CD14-positive monocyte (primary cell): ENCODE measurements around the gene CREB5. TPM values are rescaled to one million over a fixed set of nuclear protein-coding genes. Genes with fewer than 3 reads are reported as not detected.

Experiments
- DNase-seq, 3 donors: peaks; one replicate each; pipeline ENCODE4 v3.0.0-alpha.2; 2011 to 2022
- H2AFZ ChIP-seq: 2 replicates; pipeline ENCODE4 v1.6.0; 2012; ENCODE audit warnings: mild to moderate bottlenecking, low read depth, low read length, inconsistent platforms; ENCODE audit not compliant: insufficient read depth, poor library complexity, severe bottlenecking
- H3K27ac ChIP-seq, 2 donors: 1 replicate in 1 of 2; 2 replicates in 1 of 2; pipeline ENCODE4 v1.5.1; 2012 to 2013; ENCODE audit warnings: low read length in 2 of 2, control low read depth in 1 of 2, inconsistent platforms in 1 of 2, low read depth in 1 of 2, mild to moderate bottlenecking in 1 of 2
- H3K27me3 ChIP-seq, 2 donors: one replicate each; pipeline versions ENCODE4 v1.6.0 to v1.6.1; 2011 to 2013; ENCODE audit warnings: low read length in 2 of 2; ENCODE audit not compliant: control insufficient read depth in 2 of 2, insufficient read depth in 2 of 2
- H3K36me3 ChIP-seq, 2 donors: replicated peaks in 1 of 2; 1 replicate in 1 of 2; 2 replicates in 1 of 2; pipeline versions ENCODE4 v1.5.1 to v1.6.1; 2012 to 2013; ENCODE audit warnings: low read length in 2 of 2, control low read depth in 1 of 2, inconsistent platforms in 1 of 2, mild to moderate bottlenecking in 1 of 2; ENCODE audit not compliant: insufficient read depth in 2 of 2, control insufficient read depth in 1 of 2
- H3K4me1 ChIP-seq, 2 donors: 1 replicate in 1 of 2; 2 replicates in 1 of 2; pipeline versions ENCODE4 v1.5.1 to v1.6.1; 2012 to 2013; ENCODE audit warnings: low read length in 2 of 2, control low read depth in 1 of 2, inconsistent platforms in 1 of 2, mild to moderate bottlenecking in 1 of 2, moderate library complexity in 1 of 2; ENCODE audit not compliant: insufficient read depth in 2 of 2, control insufficient read depth in 1 of 2
- H3K4me2 ChIP-seq: replicated peaks from 2 replicates; pipeline ENCODE3; 2012; ENCODE audit warnings: low read length, moderate library complexity, mild to moderate bottlenecking; ENCODE audit not compliant: poor library complexity, severe bottlenecking; ENCODE audit errors: extremely low read depth
- H3K4me3 ChIP-seq, 3 experiments: fragments of 200-600 bp in 1 of 3; sonication (generic) in 1 of 3; replicated peaks in 1 of 3; 1 replicate in 2 of 3; 2 replicates in 1 of 3; pipeline ENCODE4 v1.5.1; 2011 to 2013; ENCODE audit warnings: low read length in 3 of 3, mild to moderate bottlenecking in 3 of 3, control low read depth in 2 of 3, low read depth in 2 of 3, inconsistent platforms in 1 of 3, moderate library complexity in 1 of 3
- H3K79me2 ChIP-seq: 2 replicates; pipeline ENCODE4 v1.6.0; 2012; ENCODE audit warnings: mild to moderate bottlenecking, control low read depth, inconsistent platforms, low read length, moderate library complexity; ENCODE audit not compliant: insufficient read depth
- H3K9ac ChIP-seq: 2 replicates; pipeline ENCODE4 v1.6.0; 2017; ENCODE audit warnings: low read length, mild to moderate bottlenecking; ENCODE audit not compliant: insufficient read depth, poor library complexity, severe bottlenecking
- H3K9me3 ChIP-seq, 2 donors: replicated peaks in 1 of 2; 1 replicate in 1 of 2; 2 replicates in 1 of 2; pipeline versions ENCODE4 v1.5.1 to v1.6.1; 2012 to 2013; ENCODE audit warnings: low read length in 2 of 2, control low read depth in 1 of 2; ENCODE audit not compliant: control insufficient read depth in 1 of 2, insufficient read depth in 1 of 2
- H4K20me1 ChIP-seq: 2 replicates; pipeline ENCODE4 v1.6.0; 2012; ENCODE audit warnings: mild to moderate bottlenecking, low read length, control low read depth, moderate library complexity; ENCODE audit not compliant: insufficient read depth
- H3K27ac Mint-ChIP-seq, 7 donors: one replicate each; pipeline ENCODE4 v1.8.0; 2020; ENCODE audit warnings: mild to moderate bottlenecking in 7 of 7, mixed read lengths in 7 of 7, moderate library complexity in 6 of 7, inconsistent platforms in 2 of 7
- H3K27me3 Mint-ChIP-seq, 3 donors: one replicate each; pipeline ENCODE4 v1.8.0; 2021 to 2022; ENCODE audit warnings: low read depth in 3 of 3, mild to moderate bottlenecking in 3 of 3, mixed read lengths in 3 of 3, moderate library complexity in 3 of 3, inconsistent platforms in 1 of 3
- H3K36me3 Mint-ChIP-seq, 2 donors: one replicate each; pipeline ENCODE4 v1.8.0; 2020; ENCODE audit warnings: mixed read lengths in 2 of 2, inconsistent platforms in 1 of 2, mild to moderate bottlenecking in 1 of 2
- H3K4me1 Mint-ChIP-seq: one replicate; pipeline ENCODE4 v1.8.0; 2020; ENCODE audit warnings: mild to moderate bottlenecking, mixed read lengths
- H3K4me3 Mint-ChIP-seq, 2 donors: one replicate each; pipeline ENCODE4 v1.8.0; 2020; ENCODE audit warnings: mild to moderate bottlenecking in 2 of 2, mixed read lengths in 2 of 2, moderate library complexity in 1 of 2
- H3K9me3 Mint-ChIP-seq, 7 donors: one replicate each; pipeline ENCODE4 v1.8.0; 2020 to 2022; ENCODE audit warnings: mixed read lengths in 7 of 7, mild to moderate bottlenecking in 6 of 7, moderate library complexity in 6 of 7, inconsistent platforms in 2 of 7
- CTCF ChIP-seq: fragments of 200-600 bp; IDR thresholded peaks from one replicate; pipeline ENCODE4 v1.8.0; 2022; ENCODE audit warnings: antibody characterized with exemption, mild to moderate bottlenecking
- WGBS: methylation state at CpG from one replicate; pipeline ENCODE4 v1.1.5; 2013; ENCODE audit warnings: missing lambda C conversion rate; ENCODE audit not compliant: insufficient coverage; 5-methylcytosine and 5-hydroxymethylcytosine counted together
- intact Hi-C, 2 donors: fragments of 100-400 bp; cut with micrococcal nuclease; formaldehyde crosslinking; loops; one replicate each; pipeline versions ENCODE4 v1.15.0 to v1.15.1; 2023
- polyA plus RNA-seq, 3 donors: library from polyadenylated mRNA; depleted of rRNA in 1 of 3; unstranded in 2 of 3; stranded (reverse) in 1 of 3; fragments of 300-500 nt in 2 of 3; fragments of >200 nt in 1 of 3; fragmentation: Illumina TruSeq in 2 of 3; gene quantifications; 1 replicate in 2 of 3; 2 replicates in 1 of 3; pipeline ENCODE4 v1.2.3, GENCODE V29; 2012 to 2021

Gene CREB5
- polyA plus RNA-seq, 3 donors, result 25.1 to 72.3 (median 44.2) TPM

- Histone ChIP-seq H2AFZ (no peak overlapping the region), H3K36me3 (no peaks in the 10 kb centered on the region), H3K4me1 (no peaks in the 10 kb centered on the region), H4K20me1 (no peaks in the 10 kb centered on the region), H3K27me3 (peaks cover 0 to 3% of the 10 kb centered on the region in 2 donors), H3K4me2 (no peak overlapping the region), H3K9me3 (no peaks in the 10 kb centered on the region), H3K4me3 (no peak overlapping the region), H3K27ac (no peak overlapping the region), H3K9ac (no peak overlapping the region), H3K79me2 (no peaks in the 10 kb centered on the region)
- intact Hi-C loops, result no loop called here
- H3K36me3 Mint-ChIP-seq, result no peaks in the 10 kb centered on the region
- DNase-seq, result no peak
- no peak overlapping the region for H3K27ac Mint-ChIP-seq
- H3K27me3 Mint-ChIP-seq, result peaks cover 2 to 10% (median 10%) of the 10 kb centered on the region in 3 donors
- no peaks in the 10 kb centered on the region for H3K9me3 Mint-ChIP-seq
- H3K4me3 Mint-ChIP-seq, result no peak overlapping the region
- no peak for TF ChIP-seq CTCF
- no CpG with 5 or more reads among the region's 2 CpGs for WGBS
- H3K4me1 Mint-ChIP-seq, result peaks cover 1% of the 10 kb centered on the region
Observed at GRCh38 chr7:28638914-28639313, 226.6 kb downstream of the CREB5 start.

- Histone ChIP-seq H3K9me3 (no peaks in the 10 kb centered on the region), H4K20me1 (no peaks in the 10 kb centered on the region), H3K4me1 (no peaks in the 10 kb centered on the region), H3K9ac (no peak overlapping the region), H3K27me3 (no peaks in the 10 kb centered on the region), H3K27ac (no peak overlapping the region), H3K36me3 (no peaks in the 10 kb centered on the region), H2AFZ (no peak overlapping the region), H3K4me3 (no peak overlapping the region), H3K79me2 (no peaks in the 10 kb centered on the region), H3K4me2 (no peak overlapping the region)
- no peak for DNase-seq
- peaks cover 2 to 9% (median 7%) of the 10 kb centered on the region in 3 donors for H3K27me3 Mint-ChIP-seq
- 100% methylated on average over 1 of the region's 2 CpGs for WGBS
- TF ChIP-seq CTCF, result no peak
- H3K36me3 Mint-ChIP-seq, result no peaks in the 10 kb centered on the region
- H3K9me3 Mint-ChIP-seq, result no peaks in the 10 kb centered on the region
- no peak overlapping the region for H3K4me3 Mint-ChIP-seq
- peaks cover 2% of the 10 kb centered on the region for H3K4me1 Mint-ChIP-seq
- intact Hi-C loops, result no loop called here
- no peak overlapping the region for H3K27ac Mint-ChIP-seq
Observed at GRCh38 chr7:28640001-28640400, 227.7 kb downstream of the CREB5 start.
